OCI-LY7 (cell line): ENCODE measurements around the gene NPAS2. TPM values are rescaled to one million over a fixed set of nuclear protein-coding genes. Genes with fewer than 3 reads are reported as not detected.

Experiments used
- BruUV-seq: library from RNA; stranded (reverse); fragments of 400-500 nt; replicated peaks from 2 replicates; lab custom pipeline; 2021; lab: Mats Ljungman, UMichigan
- CTCF ChIA-PET: fragments of 300-600 bp; sonication (Branson Sonifier 250); formaldehyde crosslinking; loops from one replicate; lab custom pipeline; 2022; ENCODE audit warnings: antibody characterized with exemption; ENCODE audit not compliant: unreplicated experiment; lab: Charles Lee
- POLR2A ChIA-PET: fragments of 300-600 bp; sonication (Branson Sonifier 250); formaldehyde crosslinking; loops from one replicate; lab custom pipeline; 2022; ENCODE audit warnings: antibody characterized with exemption; lab: Charles Lee
- DNase-seq: peaks from one replicate; pipeline ENCODE4 v3.0.0-alpha.2; 2015; ENCODE audit warnings: low spot score
- H2AFZ ChIP-seq: fragments of 200-600 bp; sonication (generic), shearing (Covaris generic); 2 replicates; pipeline ENCODE4 v1.6.1; 2014; ENCODE audit warnings: mild to moderate bottlenecking, antibody characterized with exemption, low read length, moderate library complexity
- H3K27ac ChIP-seq: fragments of 200-600 bp; sonication (generic); 2 replicates; pipeline ENCODE4 v1.5.1; 2014; ENCODE audit warnings: mixed run types, low read depth, mild to moderate bottlenecking, moderate library complexity, low read length, inconsistent platforms; ENCODE audit not compliant: poor library complexity, severe bottlenecking
- H3K36me3 ChIP-seq: fragments of 200-600 bp; sonication (generic); 2 replicates; pipeline ENCODE4 v1.6.1; 2014; ENCODE audit warnings: mild to moderate bottlenecking, antibody characterized with exemption, low read length, moderate library complexity, mixed read lengths; ENCODE audit not compliant: insufficient read depth
- H3K4me1 ChIP-seq: fragments of 200-600 bp; sonication (generic); 2 replicates; pipeline ENCODE4 v1.5.1; 2014; ENCODE audit warnings: mild to moderate bottlenecking, low read length; ENCODE audit not compliant: insufficient read depth, poor library complexity, severe bottlenecking
- H3K4me2 ChIP-seq: fragments of 200-600 bp; sonication (generic); 2 replicates; pipeline ENCODE4 v1.6.1; 2014; ENCODE audit warnings: mild to moderate bottlenecking, low read length
- H3K4me3 ChIP-seq: fragments of 200-600 bp; sonication (generic); 2 replicates; pipeline ENCODE4 v1.5.1; 2014; ENCODE audit warnings: mild to moderate bottlenecking, low read depth, low read length; ENCODE audit not compliant: poor library complexity, severe bottlenecking
- H3K79me2 ChIP-seq: fragments of 200-600 bp; sonication (generic); 2 replicates; pipeline ENCODE4 v1.6.1; 2016; ENCODE audit warnings: low read depth, mild to moderate bottlenecking, low read length, moderate library complexity, mixed read lengths; ENCODE audit not compliant: insufficient read depth
- H3K9me2 ChIP-seq: fragments of 200-600 bp; sonication (generic); 2 replicates; pipeline ENCODE4 v1.6.1; 2016; ENCODE audit warnings: mild to moderate bottlenecking, low read length, mixed read lengths; ENCODE audit not compliant: insufficient read depth
- H3K9me3 ChIP-seq: fragments of 200-600 bp; sonication (generic); 2 replicates; pipeline ENCODE4 v1.6.1; 2014; ENCODE audit warnings: mild to moderate bottlenecking, mixed run types, low read length, mixed read lengths
- H4K20me1 ChIP-seq: fragments of 200-600 bp; sonication (generic); 2 replicates; pipeline ENCODE4 v1.6.1; 2014; ENCODE audit warnings: mild to moderate bottlenecking, antibody characterized with exemption, low read length, moderate library complexity, mixed read lengths; ENCODE audit not compliant: insufficient read depth
- CTCF ChIP-seq: fragments of 200-600 bp; sonication (generic); conservative IDR thresholded peaks from 2 replicates; pipeline ENCODE4 v1.5.1; 2014; ENCODE audit warnings: mild to moderate bottlenecking, antibody characterized with exemption, low read length, moderate library complexity, mixed read lengths
- EZH2phosphoT487 ChIP-seq: fragments of 200-600 bp; sonication (generic); IDR thresholded peaks from 2 replicates; pipeline ENCODE4 v1.6.1; 2018; ENCODE audit warnings: low read depth, borderline replicate concordance, mild to moderate bottlenecking, mixed run types, antibody characterized with exemption, low read length, moderate library complexity, mixed read lengths
- intact Hi-C: fragments of 100-400 bp; cut with micrococcal nuclease; formaldehyde crosslinking; loops from one replicate; pipeline ENCODE4 v1.10.0; 2022; ENCODE audit not compliant: unreplicated experiment
- total RNA-seq, 2 experiments: library from RNA; depleted of rRNA in 1 of 2; stranded (reverse); fragments of >200 nt in 1 of 2; shearing (Covaris generic) in 1 of 2; gene quantifications; 2 replicates each; pipeline ENCODE4 v1.2.3, GENCODE V29; 2014 to 2022

The NPAS2 gene
- total RNA-seq, 2 experiments from 2014 or later, result not detected

- Histone ChIP-seq H3K4me3 (no peak overlapping the region), H3K9me2 (no peaks in the 10 kb centered on the region), H3K27ac (no peak overlapping the region), H3K9me3 (no peaks in the 10 kb centered on the region), H4K20me1 (peaks cover 22% of the 10 kb centered on the region; the same call in 1 of the 2 replicates), H2AFZ (no peak overlapping the region), H3K79me2 (peaks cover 29% of the 10 kb centered on the region), H3K4me2 (no peak overlapping the region), H3K4me1 (peaks cover 23% of the 10 kb centered on the region), H3K36me3 (peaks cover 28% of the 10 kb centered on the region)
- POLR2A ChIA-PET, result no interaction called here
- CTCF ChIA-PET, result no interaction called here
- intact Hi-C loops, result no loop called here
- BruUV-seq, result no TSS peak
- no peak for TF ChIP-seq EZH2phosphoT487
- TF ChIP-seq CTCF, result no peak
- DNase-seq, result no peak
These were observed 180.1 kb downstream of the NPAS2 start for GRCh38 chr2:100999995-101000394.

GRCh38 chr2:101001691-101002561, 182.0 kb downstream of the NPAS2 start, which contains the start of gene RPL31:
Gene RPL31, plus strand, starts transcription at chr2:101002289. Its CDS starts 413 bp downstream, at chr2:101002702.
- no TSS peak for BruUV-seq
- TF ChIP-seq EZH2phosphoT487 (no peak), CTCF (no peak)
- Histone ChIP-seq H3K4me3 (peak within 1 kb of the TSS; percentile 92), H3K79me2 (peaks cover 49% of the 10 kb centered on the region), H3K9me3 (no peaks in the 10 kb centered on the region), H2AFZ (peak within 1 kb of the TSS; percentile 92), H3K9me2 (no peaks in the 10 kb centered on the region), H3K27ac (peak within 1 kb of the TSS; percentile 56), H3K4me1 (peaks cover 25% of the 10 kb centered on the region), H4K20me1 (peaks cover 36% of the 10 kb centered on the region; the same call in 1 of the 2 replicates), H3K36me3 (peaks cover 47% of the 10 kb centered on the region), H3K4me2 (peak within 1 kb of the TSS; percentile 79)
- peak; percentile 95 for DNase-seq
- intact Hi-C loops, result no loop called here
- POLR2A ChIA-PET, result interaction anchor here (0.6 to 1.7 kb wide), 3 partner anchors 10 to 439 kb away, joined by 3 to 5 read pairs (median 4); partner anchors contain the start of gene PDCL3
- CTCF ChIA-PET, result no interaction called here
